ENCODE measurements around the gene HRH2.
"Not testable (repeated sequence)": the region's sequence is repeated elsewhere in the genome, so short reads cannot be mapped to it uniquely, and the experiment has no call there.

The HRH2 gene

DNA sequence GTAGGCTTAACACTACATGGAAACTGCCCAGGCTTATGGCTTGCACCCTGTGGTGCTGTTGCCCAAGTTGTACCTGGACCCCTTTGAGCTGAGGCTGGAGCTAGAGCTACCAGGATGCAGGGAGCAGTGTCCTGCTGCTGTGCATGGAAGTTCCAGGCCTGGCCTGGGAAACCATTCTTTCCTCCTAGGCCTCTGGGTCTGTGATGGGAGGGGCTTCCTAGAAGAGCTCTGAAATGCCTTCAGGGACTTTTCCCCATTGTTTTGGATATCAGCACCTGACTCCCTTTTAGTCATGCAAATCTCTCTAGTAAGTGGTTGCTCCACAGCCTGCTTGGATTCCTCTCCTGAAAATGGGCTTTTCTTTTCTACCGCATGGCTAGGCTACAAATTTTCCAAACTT, 7.9 kb upstream of the HRH2 start:
- no peak for FAIRE-seq

GRCh38 chr5:175650430-175651205, 7.3 kb upstream of the HRH2 start:
- not testable (repeated sequence) for FAIRE-seq

- no peak for FAIRE-seq
These were observed 4.9 kb upstream of the HRH2 start for GRCh38 chr5:175652741-175653663.

DNA sequence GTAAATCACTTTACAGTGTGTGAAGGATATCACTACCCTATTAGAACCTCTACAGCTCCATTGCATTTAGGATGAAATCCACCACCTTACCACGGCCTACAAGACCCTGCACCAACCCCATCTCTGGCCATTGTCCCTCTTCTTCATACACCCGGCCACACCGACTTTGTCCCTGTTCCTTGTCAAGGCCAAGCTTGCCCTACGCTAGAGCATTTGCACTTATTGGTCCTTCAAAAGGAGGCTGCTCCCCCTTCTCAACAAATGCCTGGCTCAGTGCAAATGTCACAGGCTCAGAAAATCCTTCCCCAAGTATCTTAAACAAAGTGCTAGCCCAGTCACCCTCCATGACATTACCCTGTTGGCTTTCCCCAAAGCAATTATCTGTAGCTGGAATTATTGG, 4.1 kb upstream of the HRH2 start:
- FAIRE-seq, result no peak

DNA sequence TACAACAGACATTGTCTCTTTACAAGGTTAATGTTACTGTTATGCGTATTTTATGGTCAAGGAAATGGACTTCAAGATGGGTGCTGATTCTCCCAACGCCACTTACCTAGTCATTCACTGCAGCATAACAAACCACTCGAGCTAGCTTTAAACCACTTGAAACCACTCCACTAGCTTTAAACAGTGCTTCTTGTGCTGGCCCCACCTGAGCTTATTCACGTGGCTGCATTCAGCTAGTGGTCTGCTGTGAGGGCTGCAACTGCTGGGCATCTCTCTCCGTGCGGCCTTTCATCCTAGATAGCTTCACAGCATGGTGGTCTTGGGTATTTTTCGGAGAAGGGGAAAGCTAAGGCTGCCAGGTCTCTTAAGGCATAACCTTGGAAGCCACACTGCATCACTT, 3.5 kb upstream of the HRH2 start:
- FAIRE-seq, result no peak

DNA sequence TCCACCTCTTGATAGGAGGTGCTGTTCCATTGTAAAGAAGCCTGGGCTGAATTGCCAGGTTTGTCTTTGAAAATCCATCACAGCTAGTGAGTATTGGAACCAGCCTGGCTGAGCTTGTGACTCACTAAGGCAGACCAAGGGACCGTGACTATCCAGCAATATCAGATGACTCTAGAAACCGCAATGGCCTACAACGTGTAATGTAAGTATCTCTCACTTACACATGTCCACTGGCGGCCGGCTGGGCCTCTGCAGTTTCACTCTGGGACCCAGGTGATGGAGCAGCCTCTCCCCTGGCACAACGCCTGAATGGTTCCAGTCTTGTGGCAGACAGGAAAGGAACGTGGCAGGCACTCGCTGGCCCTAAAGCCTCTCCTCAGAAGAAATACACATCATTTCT, 3.1 kb upstream of the HRH2 start:
- no peak for FAIRE-seq

DNA sequence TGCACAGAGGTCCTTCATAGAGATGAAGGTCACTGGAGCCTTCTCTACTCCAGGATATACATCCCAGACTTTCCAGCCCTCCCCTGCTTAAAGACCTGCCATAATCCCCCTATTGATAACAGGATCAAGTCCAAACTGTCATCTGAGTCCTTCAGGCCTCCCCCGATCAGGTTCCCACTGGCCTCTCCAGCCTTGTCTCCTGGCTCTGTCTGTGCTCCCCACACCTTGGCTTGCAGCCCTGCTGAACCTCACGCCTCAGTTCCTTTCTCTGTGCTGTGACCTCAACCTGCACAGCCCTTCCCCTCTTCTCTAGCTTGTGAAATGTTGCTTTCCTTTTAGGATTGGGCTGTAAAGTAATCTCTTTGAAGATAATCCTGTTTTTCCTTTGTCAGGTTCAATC, 2.5 kb upstream of the HRH2 start:
- no peak for FAIRE-seq

- no peak for FAIRE-seq
These were observed 905 bp upstream of the HRH2 start for GRCh38 chr5:175656966-175657365.

DNA sequence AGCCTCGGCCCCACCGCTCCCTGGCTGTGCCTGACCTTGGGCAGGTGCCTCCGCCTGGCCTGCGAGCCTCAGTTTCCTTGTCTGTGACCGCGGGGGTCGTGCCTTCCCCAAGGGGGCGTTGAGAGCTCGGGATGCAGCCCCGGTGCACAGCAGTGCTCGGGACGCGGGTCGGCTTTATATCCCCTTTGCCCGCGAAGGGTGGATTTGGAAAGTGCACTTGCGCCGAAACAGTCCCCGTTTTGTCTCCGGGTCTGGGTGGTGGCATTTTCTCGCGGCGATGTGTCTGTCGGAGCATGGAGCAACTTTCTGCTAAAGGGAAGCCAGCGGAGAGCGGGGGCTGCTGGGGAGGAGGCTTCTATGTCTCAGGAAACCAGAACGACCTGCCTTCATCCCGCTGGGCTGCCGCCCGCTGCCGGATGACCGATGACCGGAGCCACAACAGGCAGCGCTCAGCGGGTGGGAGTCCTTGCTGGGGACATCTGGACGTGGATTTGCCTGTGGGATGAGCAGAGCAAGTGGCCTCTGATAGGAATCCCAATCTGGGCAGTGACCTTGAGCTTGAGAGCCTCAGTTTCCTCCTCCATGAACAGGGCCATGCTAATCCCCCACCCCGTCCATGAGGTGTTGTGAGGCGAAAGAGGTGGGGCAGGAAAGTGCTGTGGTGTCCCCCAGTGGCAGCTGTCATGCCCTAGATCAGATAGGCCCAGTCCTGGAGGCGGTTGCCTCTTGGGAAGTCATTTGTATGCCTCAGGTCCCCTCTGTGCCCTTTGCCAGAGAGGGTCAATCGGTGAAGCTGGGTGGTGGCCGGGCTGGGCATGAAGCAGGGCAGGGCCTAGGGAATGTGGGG, 651 bp downstream of the HRH2 start:
- no peak for FAIRE-seq

DNA sequence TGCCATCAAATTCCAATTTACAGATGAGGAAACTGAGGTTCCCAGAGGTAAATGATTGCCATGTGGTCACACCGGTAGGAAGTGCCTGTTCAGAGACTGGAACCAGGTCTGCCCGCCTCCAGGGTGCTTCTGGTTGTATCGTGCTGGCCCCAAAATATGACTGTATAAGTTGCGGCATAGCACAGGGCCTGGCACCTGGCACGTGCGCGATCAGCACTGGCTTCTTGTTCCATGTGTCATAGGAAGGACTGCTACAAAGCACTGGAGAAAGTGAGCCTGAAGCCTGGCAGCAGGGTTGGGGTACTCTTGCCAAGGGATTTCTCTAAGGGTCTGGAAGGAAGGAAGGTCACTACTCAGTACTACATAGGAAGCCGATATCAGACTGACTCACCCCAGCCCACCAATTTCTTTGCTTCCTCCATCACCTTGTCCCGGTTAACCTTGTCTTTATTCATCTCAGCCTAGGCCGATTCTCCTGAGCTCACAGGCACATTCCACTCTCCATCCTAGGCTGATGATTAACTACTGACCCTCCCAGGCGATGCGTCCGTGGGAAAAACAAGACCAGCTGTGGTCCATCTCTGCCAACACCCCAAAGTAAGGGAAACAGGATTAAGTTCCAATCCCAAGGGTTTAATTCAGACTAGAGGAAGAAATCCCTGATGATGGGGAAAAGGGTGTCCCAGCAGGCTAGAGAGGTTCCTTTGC, 1.8 kb downstream of the HRH2 start:
- no peak for FAIRE-seq

- no peak for FAIRE-seq
These were observed 5.6 kb downstream of the HRH2 start for GRCh38 chr5:175663186-175664184.

- FAIRE-seq, result no peak
These were observed 6.9 kb downstream of the HRH2 start for GRCh38 chr5:175664723-175665122.

DNA sequence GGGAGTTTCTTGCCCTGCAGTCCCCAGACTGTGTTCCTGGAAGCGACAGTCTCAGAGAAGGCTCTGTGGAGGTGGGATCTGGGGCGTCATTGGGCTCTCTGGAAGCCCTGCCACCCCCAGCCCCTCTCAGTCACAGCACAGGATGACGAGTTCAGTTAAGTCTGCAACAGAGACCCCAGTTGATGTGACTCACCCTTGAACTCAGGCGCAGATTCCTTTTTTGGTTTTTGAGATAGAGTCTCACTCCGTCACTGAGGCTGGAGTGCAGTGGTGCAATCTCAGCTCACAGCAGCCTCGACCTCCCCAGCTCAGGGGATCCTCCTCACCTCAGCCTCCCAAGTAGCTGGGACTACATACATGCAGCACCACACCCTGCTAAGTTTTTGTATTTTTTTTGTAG, 8.3 kb downstream of the HRH2 start:
- no peak for FAIRE-seq

DNA sequence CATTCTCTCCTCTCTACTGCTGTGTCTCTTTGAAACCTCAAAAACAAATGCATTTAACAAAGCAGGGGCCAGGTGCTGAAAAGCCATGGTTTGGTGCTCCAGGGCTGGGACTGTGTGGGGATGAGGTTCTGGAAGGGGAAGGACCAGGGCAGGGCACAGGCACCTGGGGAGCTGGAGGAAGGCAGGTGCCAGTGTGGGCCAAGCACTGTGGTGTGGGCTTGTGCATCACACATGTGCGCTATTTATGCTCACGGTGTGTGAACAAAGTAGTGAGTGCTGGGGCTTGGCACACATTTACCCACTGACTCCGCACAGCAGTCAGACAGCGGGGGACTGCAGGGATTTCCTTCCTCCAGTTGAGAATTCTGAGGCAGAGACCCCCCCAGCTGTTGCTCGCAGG, 10.1 kb downstream of the HRH2 start:
- no peak for FAIRE-seq

- no peak for FAIRE-seq
These were observed 12.5 kb downstream of the HRH2 start for GRCh38 chr5:175670372-175670771.

GRCh38 chr5:175671013-175671412, 13.1 kb downstream of the HRH2 start:
- FAIRE-seq, result no peak

- no peak for FAIRE-seq
These were observed 15.2 kb downstream of the HRH2 start for GRCh38 chr5:175672976-175673648.

DNA sequence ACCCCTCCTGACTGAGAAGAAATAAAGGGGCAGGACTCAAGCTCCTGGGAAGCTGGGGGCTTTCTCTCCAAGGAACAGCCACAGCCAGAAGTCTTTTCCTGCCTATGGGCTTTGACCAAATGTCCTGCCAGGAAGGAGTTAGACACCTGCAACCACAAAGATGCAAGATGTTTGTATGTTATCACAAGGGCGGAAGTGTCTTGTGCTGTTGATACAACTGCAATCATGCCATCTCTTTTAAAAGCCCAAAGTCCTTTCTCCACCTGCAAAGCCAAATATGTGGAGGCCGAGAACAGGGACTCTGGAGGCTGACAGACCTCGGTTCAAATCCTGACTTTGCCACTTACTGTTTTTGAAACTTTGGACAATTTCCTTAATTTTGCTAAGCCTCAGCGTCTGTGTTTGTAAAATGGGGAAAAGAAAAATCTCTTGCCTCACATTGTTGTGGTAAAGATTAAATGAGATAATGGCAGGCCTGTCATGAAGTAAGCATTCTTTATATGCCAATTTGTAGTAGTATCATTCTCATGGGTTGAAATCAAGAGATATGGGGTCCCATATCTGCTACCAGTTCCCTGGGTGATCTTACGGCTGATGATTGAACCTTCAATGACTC, 17.0 kb downstream of the HRH2 start:
- no peak for FAIRE-seq

DNA sequence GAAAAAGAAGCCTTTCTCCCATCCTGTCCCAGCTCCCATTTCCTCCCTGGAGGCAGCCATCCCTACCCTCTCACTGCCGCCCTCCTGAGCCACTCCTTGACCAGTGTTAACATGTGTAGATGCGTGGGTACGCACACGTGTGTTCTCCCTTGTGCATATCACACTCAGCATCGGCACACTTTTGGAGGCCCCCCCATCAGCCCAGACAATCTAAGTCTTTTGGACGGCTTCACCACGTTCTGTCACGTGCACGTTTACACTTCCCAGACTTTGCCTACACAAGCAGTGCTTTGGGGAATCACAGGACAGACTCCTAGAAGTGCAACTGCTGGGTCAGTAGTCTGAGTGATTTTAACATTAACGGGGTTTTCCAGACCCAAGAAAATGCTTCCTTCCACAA, 18.0 kb downstream of the HRH2 start:
- no peak for FAIRE-seq

GRCh38 chr5:175677571-175677970, 19.7 kb downstream of the HRH2 start:
- FAIRE-seq, result no peak

All from islet of Langerhans (tissue), 1 donor.